HCT116 (cell line): ENCODE results near the gene ZNF790. TPM values are rescaled to one million over a fixed set of nuclear protein-coding genes. Genes with fewer than 3 reads are reported as not detected.

Source experiments
- ATAC-seq: fragments of 200-7000 bp; cut with Tn5 transposase; 2 replicates; pipeline ENCODE4 v1.9.1; 2020; ENCODE audit warnings: mild to moderate bottlenecking, moderate library complexity
- BruUV-seq: library from RNA; stranded (reverse); fragments of 400-500 nt; replicated peaks from 2 replicates; lab custom pipeline; 2021; lab: Mats Ljungman, UMichigan
- CTCF ChIA-PET: fragments of 300-600 bp; sonication (Branson Sonifier 250); formaldehyde crosslinking; loops from one replicate; lab custom pipeline; 2021; ENCODE audit warnings: antibody characterized with exemption; lab: Charles Lee
- POLR2A ChIA-PET: fragments of 300-600, 350-600 bp; sonication (Branson Sonifier 250); formaldehyde crosslinking; loops from one replicate; lab custom pipeline; 2021; ENCODE audit warnings: antibody characterized with exemption; lab: Charles Lee
- RAD21 ChIA-PET, 2 experiments: fragments of 300-600 bp; sonication (Branson Sonifier 250); formaldehyde crosslinking; loops; one replicate each; lab custom pipeline; 2023; ENCODE audit warnings: low total read pairs in 2 of 2; ENCODE audit not compliant: uncharacterized antibody in 2 of 2, unreplicated experiment in 2 of 2, low non-redundant PET in 1 of 2; lab: Charles Lee
- DNase-seq: peaks from one replicate; pipeline ENCODE4 v3.0.0-alpha.2; 2010; ENCODE audit warnings: low read depth, low spot score
- H2AFZ ChIP-seq: fragments of 200-600 bp; shearing (Covaris generic), sonication (generic); 2 replicates; pipeline ENCODE4 v1.6.1; 2017; ENCODE audit warnings: low read depth, mixed run types, mixed read lengths, antibody characterized with exemption, low read length; ENCODE audit not compliant: poor library complexity, severe bottlenecking
- H3K27ac ChIP-seq: 2 replicates; pipeline ENCODE4 v1.5.1; 2012; ENCODE audit warnings: low read depth, low read length
- H3K27me3 ChIP-seq: fragments of 200-600 bp; sonication (generic); 2 replicates; pipeline ENCODE4 v1.6.1; 2016; ENCODE audit warnings: mixed run types, low read length, mixed read lengths; ENCODE audit not compliant: insufficient read depth
- H3K36me3 ChIP-seq, 2 experiments: fragments of 200-500 bp in 1 of 2; fragments of 200-600 bp in 1 of 2; sonication (Bioruptor generic) in 1 of 2; sonication (generic) in 1 of 2; 2 replicates each; pipeline versions ENCODE4 v1.5.1 to v1.6.1; 2014 to 2016; ENCODE audit warnings: low read length in 2 of 2, inconsistent platforms in 1 of 2, mixed read lengths in 1 of 2, mixed run types in 1 of 2; ENCODE audit not compliant: insufficient read depth in 2 of 2, control insufficient read depth in 1 of 2
- H3K4me1 ChIP-seq, 2 experiments: fragments of 200-600 bp in 1 of 2; sonication (generic) in 1 of 2; 2 replicates each; pipeline versions ENCODE4 v1.5.1 to v1.6.1; 2012 to 2017; ENCODE audit warnings: low read length in 2 of 2, inconsistent platforms in 1 of 2, mild to moderate bottlenecking in 1 of 2, mixed read lengths in 1 of 2, mixed run types in 1 of 2, moderate library complexity in 1 of 2; ENCODE audit not compliant: insufficient read depth in 2 of 2, control insufficient read depth in 1 of 2
- H3K4me2 ChIP-seq: fragments of 200-600 bp; sonication (generic); 2 replicates; pipeline ENCODE4 v1.6.1; 2017; ENCODE audit warnings: mixed run types, low read length, mixed read lengths
- H3K4me3 ChIP-seq, 2 experiments: fragments of 200-600 bp in 1 of 2; sonication (generic) in 1 of 2; replicated peaks in 1 of 2; 2 replicates each; pipeline ENCODE4 v1.5.1; 2011 to 2016; ENCODE audit warnings: low read length in 2 of 2, control low read depth in 1 of 2, low read depth in 1 of 2, mild to moderate bottlenecking in 1 of 2, mixed read lengths in 1 of 2, mixed run types in 1 of 2
- H3K79me2 ChIP-seq: fragments of 200-600 bp; sonication (generic); 2 replicates; pipeline ENCODE4 v1.6.1; 2017; ENCODE audit warnings: mild to moderate bottlenecking, mixed run types, low read length, moderate library complexity, mixed read lengths; ENCODE audit not compliant: insufficient read depth
- H3K9ac ChIP-seq: fragments of 200-600 bp; sonication (generic); 2 replicates; pipeline ENCODE4 v1.6.1; 2016; ENCODE audit warnings: low read length, mixed read lengths
- H3K9me2 ChIP-seq: fragments of 200-600 bp; sonication (generic), shearing (Covaris generic); 2 replicates; pipeline ENCODE4 v1.6.1; 2017; ENCODE audit warnings: mixed run types, mild to moderate bottlenecking, moderate library complexity; ENCODE audit not compliant: insufficient read depth
- H3K9me3 ChIP-seq, 2 experiments: fragments of 200-500 bp in 1 of 2; fragments of 200-600 bp in 1 of 2; sonication (Bioruptor generic) in 1 of 2; sonication (generic) in 1 of 2; 2 replicates each; pipeline ENCODE4 v1.6.1; 2014 to 2017; ENCODE audit warnings: low read length in 2 of 2, mixed read lengths in 2 of 2, inconsistent platforms in 1 of 2, low read depth in 1 of 2, mild to moderate bottlenecking in 1 of 2, mixed run types in 1 of 2, moderate library complexity in 1 of 2; ENCODE audit not compliant: control insufficient read depth in 1 of 2, insufficient read depth in 1 of 2
- H4K20me1 ChIP-seq: fragments of 200-600 bp; sonication (generic), shearing (Covaris generic); 2 replicates; pipeline ENCODE4 v1.6.1; 2017; ENCODE audit warnings: mixed run types, mild to moderate bottlenecking, moderate library complexity; ENCODE audit not compliant: insufficient read depth
- ATF3 ChIP-seq: IDR thresholded peaks from 2 replicates; pipeline ENCODE4 v1.6.1; 2012
- CTCF ChIP-seq, 3 experiments: fragments of 200-600 bp in 1 of 3; sonication (generic) in 1 of 3; IDR thresholded peaks in 2 of 3; conservative IDR thresholded peaks in 1 of 3; 2 replicates each; pipeline ENCODE4 v1.5.1; 2012 to 2017; ENCODE audit warnings: low read depth in 2 of 3, low read length in 2 of 3, antibody characterized with exemption in 1 of 3, borderline replicate concordance in 1 of 3, control low read depth in 1 of 3, mild to moderate bottlenecking in 1 of 3, mixed read lengths in 1 of 3, mixed run types in 1 of 3, moderate library complexity in 1 of 3; ENCODE audit not compliant: insufficient read depth in 1 of 3
- EGR1 ChIP-seq: IDR thresholded peaks from 2 replicates; pipeline ENCODE4 v1.6.1; 2012; ENCODE audit warnings: low read depth
- EZH2 ChIP-seq: fragments of 200-600 bp; sonication (generic); IDR thresholded peaks from 2 replicates; pipeline ENCODE4 v1.6.1; 2017; ENCODE audit warnings: antibody characterized with exemption, mixed run types
- EZH2phosphoT487 ChIP-seq: fragments of 200-600 bp; IDR thresholded peaks from 2 replicates; pipeline ENCODE4 v1.6.1; 2018; ENCODE audit warnings: antibody characterized with exemption, borderline replicate concordance
- FOSL1 ChIP-seq: IDR thresholded peaks from 2 replicates; pipeline ENCODE4 v1.6.1; 2012; ENCODE audit warnings: low read depth
- MAX ChIP-seq: IDR thresholded peaks from 2 replicates; pipeline ENCODE4 v1.6.1; 2012
- POLR2AphosphoS5 ChIP-seq: IDR thresholded peaks from 2 replicates; pipeline ENCODE4 v1.6.1; 2011; ENCODE audit warnings: mild to moderate bottlenecking, low read depth, low read length, moderate library complexity
- RAD21 ChIP-seq: IDR thresholded peaks from 2 replicates; pipeline ENCODE4 v1.6.1; 2012; ENCODE audit warnings: low read depth, mild to moderate bottlenecking
- TCF7L2 ChIP-seq: IDR thresholded peaks from 2 replicates; pipeline ENCODE4 v1.7.0; 2011; ENCODE audit warnings: borderline replicate concordance, inconsistent platforms; ENCODE audit not compliant: insufficient read depth, insufficient read length; ENCODE audit errors: extremely low read depth
- YY1 ChIP-seq: IDR thresholded peaks from 2 replicates; pipeline ENCODE4 v1.6.1; 2011; ENCODE audit warnings: low read length, low read depth, moderate library complexity, mild to moderate bottlenecking; ENCODE audit not compliant: insufficient replicate concordance; ENCODE audit errors: extremely low read depth
- ZBTB33 ChIP-seq: IDR thresholded peaks from 2 replicates; pipeline ENCODE4 v1.6.1; 2011; ENCODE audit warnings: mild to moderate bottlenecking, low read length, moderate library complexity; ENCODE audit not compliant: insufficient replicate concordance; ENCODE audit errors: extremely low read depth
- ZFX ChIP-seq: fragments of 450-650 bp; IDR thresholded peaks from 2 replicates; pipeline ENCODE4 v1.6.1; 2017
- ZNF274 ChIP-seq: fragments of 200-500 bp; sonication (Bioruptor generic); IDR thresholded peaks from 2 replicates; pipeline ENCODE4 v1.6.1; 2014; ENCODE audit warnings: mild to moderate bottlenecking, low read depth, low read length, inconsistent platforms
- intact Hi-C: fragments of 100-400 bp; cut with micrococcal nuclease; formaldehyde crosslinking; loops from 2 replicates; pipeline ENCODE4 v1.10.0; 2022
- total RNA-seq: library from RNA; stranded (reverse); gene quantifications from one replicate; pipeline ENCODE4 v1.2.1, GENCODE V29; 2021; ENCODE audit not compliant: unreplicated experiment

ZNF790 gene
- total RNA-seq, 1 experiment from 2014 or later: 0.32 TPM

- no peak for ATAC-seq
- no peak overlapping the region for H2AFZ ChIP-seq
- BruUV-seq: no TSS peak
These were observed 667 bp upstream of the ZNF790 start for GRCh38 chr19:36838784-36839324.

GRCh38 chr19:36837176-36837905 is 846 bp downstream of the ZNF790 start:
- ChIA-PET RAD21 (no interaction called here), POLR2A (no interaction called here), CTCF (no interaction called here)
- H2AFZ ChIP-seq: no peak overlapping the region
- H3K9me3 ChIP-seq: peaks cover 14 to 23% of the 10 kb centered on the region in 2 experiments; a peak in 2 of 4 replicates
- H4K20me1 ChIP-seq: no peaks in the 10 kb centered on the region
- no peak overlapping the region for H3K4me3 ChIP-seq
- no peak for ATAC-seq
- H3K79me2 ChIP-seq: no peaks in the 10 kb centered on the region
- no peak overlapping the region for H3K27ac ChIP-seq
- H3K4me1 ChIP-seq: no peaks in the 10 kb centered on the region
- H3K36me3 ChIP-seq: no peaks in the 10 kb centered on the region
- H3K4me2 ChIP-seq: no peak overlapping the region
- intact Hi-C loops: no loop called here
- no peaks in the 10 kb centered on the region for H3K9me2 ChIP-seq
- no peak for DNase-seq
- BruUV-seq: no TSS peak
- no peaks in the 10 kb centered on the region for H3K27me3 ChIP-seq
- H3K9ac ChIP-seq: no peak overlapping the region
- TF ChIP-seq EGR1 (no peak), FOSL1 (no peak), ZFX (no peak), ZBTB33 (no peak), CTCF (IDR thresholded peaks at IDR 0.05 in 2 of 3, conservative IDR thresholded peaks at IDR 0.05 in 1 of 3; ENCODE audit: borderline replicate concordance in 1 of 3, insufficient read depth in 1 of 3, low read depth in 2 of 3, low read length in 2 of 3) (no peak), YY1 (no peak), POLR2AphosphoS5 (no peak)

More at GRCh38 chr19:36838784-36839324, 667 bp upstream of the ZNF790 start:
- Histone ChIP-seq H3K79me2 (no peaks in the 10 kb centered on the region), H3K4me1 (no peaks in the 10 kb centered on the region), H3K4me3 (no peak overlapping the region), H3K9me3 (peaks cover 14 to 30% of the 10 kb centered on the region in 2 experiments; a peak in 2 of 4 replicates), H3K9me2 (no peaks in the 10 kb centered on the region), H3K27ac (no peak overlapping the region), H3K27me3 (no peaks in the 10 kb centered on the region), H3K4me2 (no peak overlapping the region), H4K20me1 (no peaks in the 10 kb centered on the region), H3K9ac (no peak overlapping the region), H3K36me3 (no peaks in the 10 kb centered on the region)
- ChIA-PET CTCF (no interaction called here), RAD21 (no interaction called here), POLR2A (no interaction called here)
- no peak for TF ChIP-seq ZNF274
- TF ChIP-seq EZH2phosphoT487: no peak
- TF ChIP-seq TCF7L2: no peak
- no peak for TF ChIP-seq MAX
- no peak for TF ChIP-seq EZH2
- no peak for TF ChIP-seq RAD21
- no peak for TF ChIP-seq POLR2AphosphoS5
- no peak for TF ChIP-seq FOSL1
- no peak for TF ChIP-seq ATF3
- DNase-seq: no peak
- intact Hi-C loops: no loop called here
